Smooth muscle cell (in vitro differentiated cells): ENCODE measurements around the gene FRMPD3. TPM values are rescaled to one million over a fixed set of nuclear protein-coding genes. Genes with fewer than 3 reads are reported as not detected.

Experiments
- DNase-seq: peaks from one replicate; lab custom pipeline; 2025; ENCODE audit not compliant: unreplicated experiment; lab: John Stamatoyannopoulos, UW
- H2AFZ ChIP-seq: fragments of 200-600 bp; sonication (generic); 2 replicates; pipeline ENCODE4 v1.6.0; 2016; ENCODE audit warnings: antibody characterized with exemption, low read depth, mild to moderate bottlenecking
- H3F3A ChIP-seq: fragments of 200-600 bp; sonication (generic); 2 replicates; pipeline ENCODE4 v1.6.0; 2017; ENCODE audit warnings: antibody characterized with exemption, low read depth
- H3K27ac ChIP-seq: fragments of 200-600 bp; sonication (generic); 2 replicates; pipeline ENCODE4 v1.5.1; 2016; ENCODE audit warnings: low read depth, mild to moderate bottlenecking
- H3K27me3 ChIP-seq: fragments of 200-600 bp; sonication (generic); 2 replicates; pipeline ENCODE4 v1.6.1; 2016; ENCODE audit warnings: low read depth, mild to moderate bottlenecking
- H3K36me3 ChIP-seq: fragments of 200-600 bp; sonication (generic); 2 replicates; pipeline ENCODE4 v1.5.1; 2016; ENCODE audit warnings: low read depth
- H3K4me1 ChIP-seq: fragments of 200-600 bp; sonication (generic); 2 replicates; pipeline ENCODE4 v1.5.1; 2016; ENCODE audit warnings: low read depth
- H3K4me2 ChIP-seq: fragments of 200-600 bp; sonication (generic); 2 replicates; pipeline ENCODE4 v1.6.0; 2016; ENCODE audit warnings: mild to moderate bottlenecking
- H3K4me3 ChIP-seq: fragments of 200-600 bp; sonication (generic); 2 replicates; pipeline ENCODE4 v1.5.1; 2016; ENCODE audit warnings: mild to moderate bottlenecking
- H3K79me2 ChIP-seq: fragments of 200-600 bp; sonication (generic); 2 replicates; pipeline ENCODE4 v1.6.0; 2016; ENCODE audit warnings: low read depth, mild to moderate bottlenecking
- H3K9ac ChIP-seq: fragments of 200-600 bp; sonication (generic); 2 replicates; pipeline ENCODE4 v1.6.0; 2016; ENCODE audit warnings: low read depth
- H3K9me3 ChIP-seq: fragments of 200-600 bp; sonication (generic); replicated peaks from 2 replicates; pipeline ENCODE4 v1.5.1; 2016; ENCODE audit warnings: low read depth
- H4K20me1 ChIP-seq: fragments of 200-600 bp; sonication (generic); 2 replicates; pipeline ENCODE4 v1.6.0; 2016; ENCODE audit warnings: low read depth
- CTCF ChIP-seq: fragments of 200-600 bp; sonication (generic); IDR thresholded peaks from 2 replicates; pipeline ENCODE4 v1.5.1; 2017; ENCODE audit warnings: borderline replicate concordance, mild to moderate bottlenecking, antibody characterized with exemption; ENCODE audit not compliant: insufficient read depth, poor library complexity, severe bottlenecking
- WGBS: methylation state at CpG from one replicate; pipeline ENCODE4 v1.1.7; 2016; ENCODE audit warnings: low lambda C conversion rate; 5-methylcytosine and 5-hydroxymethylcytosine counted together
- polyA plus RNA-seq: library from polyadenylated mRNA; unstranded; fragments of >200 nt; fragmentation: Nextera tagmentation; extraction: Ambion mirVana; gene quantifications from 2 replicates; pipeline ENCODE4 v1.2.1, GENCODE V29; 2016
- total RNA-seq: library from RNA; depleted of rRNA; stranded (reverse); fragments of >200 nt; gene quantifications from 2 replicates; pipeline ENCODE4 v1.2.3, GENCODE V29; 2014

FRMPD3 gene
- total RNA-seq: not detected in 2 replicates
- polyA plus RNA-seq: not detected in 2 replicates

DNA sequence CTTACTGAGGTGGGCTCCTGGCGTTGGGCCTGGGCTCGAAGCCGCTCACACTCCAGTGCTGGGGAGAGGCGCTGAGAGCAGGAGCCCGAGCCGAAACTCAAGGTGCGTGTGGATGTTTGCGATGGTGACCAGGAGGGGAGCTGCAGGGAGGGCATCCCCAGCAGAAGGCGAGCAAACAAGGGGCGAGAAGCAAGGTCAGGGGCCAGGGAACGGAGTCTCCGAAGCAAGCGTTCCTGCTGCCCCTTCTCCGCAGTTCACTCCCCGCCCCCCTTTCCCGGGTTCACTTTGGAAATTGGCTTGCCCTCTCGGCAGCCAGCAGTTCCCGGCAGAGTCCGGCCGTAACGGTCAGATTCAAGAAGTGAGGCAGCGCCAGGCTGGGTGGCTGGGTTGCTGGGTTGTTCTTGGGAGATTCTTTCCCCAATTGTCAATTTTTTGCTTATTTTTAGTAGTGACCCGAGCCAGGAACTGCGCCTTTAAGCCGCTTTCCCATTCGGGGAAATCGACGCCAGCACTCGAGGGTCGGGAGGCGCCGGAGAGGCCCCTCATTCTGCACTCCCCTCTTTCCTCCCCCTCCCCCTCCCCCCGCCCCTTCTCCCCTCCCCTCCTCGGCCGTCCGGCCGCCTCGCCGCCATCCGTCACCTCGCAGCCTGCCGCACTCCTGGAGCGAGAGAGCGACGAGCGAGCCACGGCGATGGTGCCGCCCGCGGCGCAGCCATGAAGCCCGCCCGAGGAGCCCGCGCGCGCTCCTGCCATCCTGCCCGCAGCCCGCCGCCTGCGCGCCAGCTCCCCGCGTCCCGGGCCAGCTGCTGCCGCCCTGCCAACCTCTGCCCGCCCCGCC, at the start of gene FRMPD3:
Gene FRMPD3 (plus strand): TSS at position 655 of the 838 bp plus-strand sequence. CDS start 76,937 bp downstream, outside the sequence.
- no peaks in the 10 kb centered on the region for H3F3A ChIP-seq
- H3K27me3 ChIP-seq: peaks cover 89% of the 10 kb centered on the region
- H3K4me1 ChIP-seq: no peaks in the 10 kb centered on the region
- H3K9me3 ChIP-seq: no peaks in the 10 kb centered on the region
- peak within 1 kb of the TSS; percentile 41 for H3K4me3 ChIP-seq
- no peaks in the 10 kb centered on the region for H4K20me1 ChIP-seq
- no peak within 1 kb of the TSS for H2AFZ ChIP-seq
- WGBS: 8% methylated on average over 50 of the region's 69 CpGs
- no peaks in the 10 kb centered on the region for H3K36me3 ChIP-seq
- TF ChIP-seq CTCF: no peak
- peak within 1 kb of the TSS; percentile 82 for H3K4me2 ChIP-seq
- no peak within 1 kb of the TSS for H3K9ac ChIP-seq
- H3K79me2 ChIP-seq: no peaks in the 10 kb centered on the region
- DNase-seq: no peak
- no peak within 1 kb of the TSS for H3K27ac ChIP-seq

DNA sequence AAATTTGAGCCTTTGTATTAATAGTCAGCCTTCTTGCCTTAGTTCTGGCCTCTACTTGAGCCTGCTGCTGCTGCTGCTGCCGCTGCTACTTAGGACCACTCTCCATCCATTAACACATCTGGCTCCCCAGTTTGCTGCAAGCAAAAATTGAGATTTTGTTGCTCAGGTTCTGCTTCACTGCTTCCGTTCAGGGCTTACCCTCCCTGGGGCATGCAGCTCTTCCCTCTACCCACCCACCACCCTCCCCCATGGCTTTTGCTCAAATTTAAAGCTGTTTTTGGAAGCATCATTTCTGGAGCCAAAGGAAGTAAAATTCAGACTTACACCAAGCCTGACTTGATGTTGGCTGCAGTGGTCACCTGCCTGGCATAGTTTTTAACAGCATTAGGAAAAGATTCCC, 28.9 kb upstream of the FRMPD3 start:
- H3K4me3 ChIP-seq: no peak overlapping the region

GRCh38 chrX:107421337-107421861, 28.1 kb upstream of the FRMPD3 start:
- H3K4me1 ChIP-seq: no peaks in the 10 kb centered on the region
- no peak overlapping the region for H3K4me2 ChIP-seq
- DNase-seq: no peak
- H4K20me1 ChIP-seq: no peaks in the 10 kb centered on the region
- no peak overlapping the region for H3K27ac ChIP-seq
- no peak overlapping the region for H3K4me3 ChIP-seq
- H3K9me3 ChIP-seq: peaks cover 2% of the 10 kb centered on the region
- no peaks in the 10 kb centered on the region for H3K79me2 ChIP-seq
- TF ChIP-seq CTCF: no peak
- no peaks in the 10 kb centered on the region for H3F3A ChIP-seq
- no peaks in the 10 kb centered on the region for H3K36me3 ChIP-seq
- H3K9ac ChIP-seq: no peak overlapping the region
- H2AFZ ChIP-seq: no peak overlapping the region
- 79% methylated on average over 3 of the region's 3 CpGs for WGBS
- no peaks in the 10 kb centered on the region for H3K27me3 ChIP-seq

More for the DNA sequence above, 28.9 kb upstream of the FRMPD3 start:
- Histone ChIP-seq H2AFZ (no peak overlapping the region), H3K4me1 (no peaks in the 10 kb centered on the region), H3K36me3 (no peaks in the 10 kb centered on the region), H3K27ac (no peak overlapping the region), H3K9me3 (peaks cover 2% of the 10 kb centered on the region), H3K79me2 (no peaks in the 10 kb centered on the region), H3K27me3 (no peaks in the 10 kb centered on the region), H3F3A (no peaks in the 10 kb centered on the region), H3K4me2 (no peak overlapping the region), H3K9ac (no peak overlapping the region), H4K20me1 (no peaks in the 10 kb centered on the region)
- no peak for TF ChIP-seq CTCF
- 85% methylated on average over 2 of the region's 2 CpGs for WGBS
- no peak for DNase-seq
